Spleen (tissue), 11 donors: ENCODE data around the gene TPCN2. TPM values are rescaled to one million over a fixed set of nuclear protein-coding genes. Genes with fewer than 3 reads are reported as not detected.

ENCODE experiments used
- DNase-seq: peaks from one replicate; pipeline ENCODE4 v3.0.0-alpha.2; 2020
- H3K27ac ChIP-seq, 8 donors: fragments of 200-600 bp; sonication (generic) in 7 of 8; 1 replicate in 4 of 8; 2 replicates in 4 of 8; pipeline versions ENCODE4 v1.5.0 to v1.8.0; 2016 to 2021; ENCODE audit warnings: inconsistent platforms in 4 of 8, mild to moderate bottlenecking in 4 of 8, moderate library complexity in 1 of 8
- H3K27me3 ChIP-seq, 7 donors: fragments of 200-600 bp; sonication (generic) in 6 of 7; replicated peaks in 1 of 7; 1 replicate in 4 of 7; 2 replicates in 3 of 7; pipeline versions ENCODE4 v1.5.0 to v1.8.0; 2016 to 2021; ENCODE audit warnings: inconsistent platforms in 3 of 7, mild to moderate bottlenecking in 1 of 7
- H3K36me3 ChIP-seq, 6 donors: fragments of 200-600 bp; sonication (generic) in 5 of 6; 1 replicate in 4 of 6; 2 replicates in 2 of 6; pipeline versions ENCODE4 v1.5.0 to v1.8.0; 2016 to 2021; ENCODE audit warnings: inconsistent platforms in 2 of 6
- H3K4me1 ChIP-seq, 6 donors: fragments of 200-600 bp; sonication (generic) in 5 of 6; 1 replicate in 3 of 6; 2 replicates in 3 of 6; pipeline versions ENCODE4 v1.5.0 to v1.8.0; 2016 to 2021; ENCODE audit warnings: inconsistent platforms in 3 of 6
- H3K4me3 ChIP-seq, 8 donors: fragments of 200-600 bp; sonication (generic) in 7 of 8; 1 replicate in 4 of 8; 2 replicates in 4 of 8; pipeline versions ENCODE4 v1.5.0 to v1.8.0; 2016 to 2021; ENCODE audit warnings: inconsistent platforms in 4 of 8, mild to moderate bottlenecking in 4 of 8, moderate library complexity in 2 of 8
- H3K9me3 ChIP-seq, 8 donors: fragments of 200-600 bp; sonication (generic) in 7 of 8; 1 replicate in 4 of 8; 2 replicates in 4 of 8; pipeline versions ENCODE4 v1.5.0 to v1.8.0; 2016 to 2021; ENCODE audit warnings: inconsistent platforms in 4 of 8
- POLR2A ChIP-seq, 3 donors: fragments of 450-650 bp; IDR thresholded peaks; one replicate each; pipeline ENCODE4 v1.5.1; 2017; ENCODE audit warnings: antibody characterized with exemption in 3 of 3, mild to moderate bottlenecking in 1 of 3
- POLR2AphosphoS5 ChIP-seq, 3 donors: sonication (generic); formaldehyde crosslinking; IDR thresholded peaks; one replicate each; pipeline ENCODE4 v1.5.1; 2017; ENCODE audit warnings: antibody characterized with exemption in 3 of 3
- WGBS, 5 donors: extraction: QIAGEN DNeasy Blood & Tissue Kit in 3 of 5; methylation state at CpG; one replicate each; pipeline versions ENCODE4 v1.1.5 to v1.1.7; 2013 to 2018; 5-methylcytosine and 5-hydroxymethylcytosine counted together
- intact Hi-C: fragments of 100-400 bp; cut with DNase I; formaldehyde crosslinking; loops from one replicate; pipeline ENCODE4 v1.15.0; 2023; ENCODE audit warnings: low total_unique reads
- polyA plus RNA-seq, 3 donors: library from polyadenylated mRNA; stranded (reverse); fragments of 200-250 nt; gene quantifications; one replicate each; pipeline ENCODE4 v1.2.1, GENCODE V29; 2013
- total RNA-seq, 7 donors: library from RNA; depleted of rRNA in 3 of 7; stranded (reverse); fragments of >200 nt in 3 of 7; fragmentation: NEBNext Ultra II Directional in 4 of 7; extraction: Animal tissue kit (Norgen Biotek cat#: 25700) in 4 of 7; gene quantifications; one replicate each; pipeline versions ENCODE4 v1.1.0 to v1.2.1, GENCODE V29; 2016 to 2021
- TF ChIP-seq, protein P1 (sequence below), 11 experiments: fragments of 200-600 bp in 7 of 11; fragments of 450-650 bp in 4 of 11; sonication (generic) in 4 of 11; IDR thresholded peaks in 8 of 11; conservative IDR thresholded peaks in 3 of 11; 1 replicate in 7 of 11; 2 replicates in 4 of 11; pipeline versions ENCODE4 v1.4.0 to v1.8.0; 2016 to 2021; ENCODE audit warnings: antibody characterized with exemption in 11 of 11, inconsistent platforms in 4 of 11, mild to moderate bottlenecking in 1 of 11
- donor health status: healthy with polysubstance abuse.
- donor health status: DM: no; HTN: no; CAD: no; lungs with moderate emphysema.
- donor health status: DM: no; HTN: no; CAD: no.
- donor health status: Bipolar disorder and iron deficiency.
- donor health status: healthy.
- donor health status: DM: no; HTN: no; CAD: no.
- donor health status: DM: yes; HTN: yes; CAD: no.

TPCN2 gene
- total and polyA plus RNA-seq, 10 donors = 3.6 to 30.4 (median 24.1) TPM

- Histone ChIP-seq H3K27ac (peak overlapping the region in 7 of 8 donors; percentile 30 to 71 (median 63)), H3K36me3 (peaks cover 0 to 18% (median 0%) of the 10 kb centered on the region in 6 donors), H3K27me3 (peaks cover 0 to 75% (median 8%) of the 10 kb centered on the region in 7 donors), H3K4me3 (no peak overlapping the region), H3K9me3 (no peaks in the 10 kb centered on the region), H3K4me1 (peaks cover 0 to 42% (median 21%) of the 10 kb centered on the region in 6 donors)
- peak; percentile 36 for DNase-seq
- TF ChIP-seq, protein P1, sequence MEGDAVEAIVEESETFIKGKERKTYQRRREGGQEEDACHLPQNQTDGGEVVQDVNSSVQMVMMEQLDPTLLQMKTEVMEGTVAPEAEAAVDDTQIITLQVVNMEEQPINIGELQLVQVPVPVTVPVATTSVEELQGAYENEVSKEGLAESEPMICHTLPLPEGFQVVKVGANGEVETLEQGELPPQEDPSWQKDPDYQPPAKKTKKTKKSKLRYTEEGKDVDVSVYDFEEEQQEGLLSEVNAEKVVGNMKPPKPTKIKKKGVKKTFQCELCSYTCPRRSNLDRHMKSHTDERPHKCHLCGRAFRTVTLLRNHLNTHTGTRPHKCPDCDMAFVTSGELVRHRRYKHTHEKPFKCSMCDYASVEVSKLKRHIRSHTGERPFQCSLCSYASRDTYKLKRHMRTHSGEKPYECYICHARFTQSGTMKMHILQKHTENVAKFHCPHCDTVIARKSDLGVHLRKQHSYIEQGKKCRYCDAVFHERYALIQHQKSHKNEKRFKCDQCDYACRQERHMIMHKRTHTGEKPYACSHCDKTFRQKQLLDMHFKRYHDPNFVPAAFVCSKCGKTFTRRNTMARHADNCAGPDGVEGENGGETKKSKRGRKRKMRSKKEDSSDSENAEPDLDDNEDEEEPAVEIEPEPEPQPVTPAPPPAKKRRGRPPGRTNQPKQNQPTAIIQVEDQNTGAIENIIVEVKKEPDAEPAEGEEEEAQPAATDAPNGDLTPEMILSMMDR (IDR thresholded peaks at IDR 0.05 in 8 of 11, conservative IDR thresholded peaks at IDR 0.05 in 3 of 11) = peak in 7 of 11 experiments; percentile 15 to 43 (median 36)
- TF ChIP-seq POLR2A (IDR thresholded peaks at IDR 0.05) (no peak), POLR2AphosphoS5 (IDR thresholded peaks at IDR 0.05) (peak in 1 of 3 donors; percentile 41)
- WGBS, 5 donors = 70 to 76% (median 74%) methylated on average over 8 of the region's 8 CpGs
- intact Hi-C loops = no loop called here
Observed at GRCh38 chr11:69000831-69001242, 47.9 kb upstream of the TPCN2 start.

- Histone ChIP-seq H3K4me3 (no peak overlapping the region), H3K4me1 (peaks cover 0 to 42% (median 21%) of the 10 kb centered on the region in 6 donors), H3K36me3 (peaks cover 0 to 20% (median 0%) of the 10 kb centered on the region in 6 donors), H3K27ac (peak overlapping the region in 6 of 8 donors; percentile 5 to 71 (median 57)), H3K27me3 (peaks cover 0 to 80% (median 8%) of the 10 kb centered on the region in 7 donors), H3K9me3 (no peaks in the 10 kb centered on the region)
- intact Hi-C loops = no loop called here
- no peak for TF ChIP-seq POLR2A (IDR thresholded peaks at IDR 0.05)
- TF ChIP-seq, protein P1 (IDR thresholded peaks at IDR 0.05 in 8 of 11, conservative IDR thresholded peaks at IDR 0.05 in 3 of 11) = no peak
- no peak for TF ChIP-seq POLR2AphosphoS5 (IDR thresholded peaks at IDR 0.05)
- WGBS, 5 donors = 73 to 88% (median 85%) methylated on average over 16 to 23 of the region's 23 CpGs
- DNase-seq = peak; percentile 67
Observed at GRCh38 chr11:69001243-69002081, 47.3 kb upstream of the TPCN2 start.

- peak; percentile 24 for DNase-seq
- intact Hi-C loops = no loop called here
- peaks cover 0 to 20% (median 0%) of the 10 kb centered on the region in 6 donors for H3K36me3 ChIP-seq
- no peak overlapping the region for H3K4me3 ChIP-seq
- peaks cover 0 to 74% (median 8%) of the 10 kb centered on the region in 7 donors for H3K27me3 ChIP-seq
- peak overlapping the region in 6 of 8 donors; percentile 5 to 71 (median 57) for H3K27ac ChIP-seq
- WGBS, 5 donors = 69 to 84% (median 76%) methylated on average over 6 of the region's 6 CpGs
- H3K4me1 ChIP-seq = peaks cover 0 to 44% (median 21%) of the 10 kb centered on the region in 6 donors
- H3K9me3 ChIP-seq = no peaks in the 10 kb centered on the region
- TF ChIP-seq POLR2AphosphoS5 (IDR thresholded peaks at IDR 0.05) (no peak), POLR2A (IDR thresholded peaks at IDR 0.05) (no peak)
- TF ChIP-seq, protein P1 (IDR thresholded peaks at IDR 0.05 in 8 of 11, conservative IDR thresholded peaks at IDR 0.05 in 3 of 11) = no peak
Observed at GRCh38 chr11:69002110-69002569, 46.6 kb upstream of the TPCN2 start.
